ENCODE data around the gene DENND2A. TPM values are rescaled to one million over a fixed set of nuclear protein-coding genes. Genes with fewer than 3 reads are reported as not detected.

Gene DENND2A
- total and polyA plus RNA-seq, 2 experiments from 2014 or later = 6.7 to 8.4 TPM

- H3K27me3 ChIP-seq = peaks cover 6% of the 10 kb centered on the region
- TF ChIP-seq EZH2phosphoT487 (IDR thresholded peaks at IDR 0.05; ENCODE audit: low read depth, severe bottlenecking, unreplicated experiment) = no peak
- TF ChIP-seq EZH2 (IDR thresholded peaks at IDR 0.05; ENCODE audit: borderline replicate concordance) = no peak
- TF ChIP-seq, protein P1, sequence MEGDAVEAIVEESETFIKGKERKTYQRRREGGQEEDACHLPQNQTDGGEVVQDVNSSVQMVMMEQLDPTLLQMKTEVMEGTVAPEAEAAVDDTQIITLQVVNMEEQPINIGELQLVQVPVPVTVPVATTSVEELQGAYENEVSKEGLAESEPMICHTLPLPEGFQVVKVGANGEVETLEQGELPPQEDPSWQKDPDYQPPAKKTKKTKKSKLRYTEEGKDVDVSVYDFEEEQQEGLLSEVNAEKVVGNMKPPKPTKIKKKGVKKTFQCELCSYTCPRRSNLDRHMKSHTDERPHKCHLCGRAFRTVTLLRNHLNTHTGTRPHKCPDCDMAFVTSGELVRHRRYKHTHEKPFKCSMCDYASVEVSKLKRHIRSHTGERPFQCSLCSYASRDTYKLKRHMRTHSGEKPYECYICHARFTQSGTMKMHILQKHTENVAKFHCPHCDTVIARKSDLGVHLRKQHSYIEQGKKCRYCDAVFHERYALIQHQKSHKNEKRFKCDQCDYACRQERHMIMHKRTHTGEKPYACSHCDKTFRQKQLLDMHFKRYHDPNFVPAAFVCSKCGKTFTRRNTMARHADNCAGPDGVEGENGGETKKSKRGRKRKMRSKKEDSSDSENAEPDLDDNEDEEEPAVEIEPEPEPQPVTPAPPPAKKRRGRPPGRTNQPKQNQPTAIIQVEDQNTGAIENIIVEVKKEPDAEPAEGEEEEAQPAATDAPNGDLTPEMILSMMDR (IDR thresholded peaks at IDR 0.05; ENCODE audit: poor library complexity) = no peak
Measured at GRCh38 chr7:140639366-140640053, 1.1 kb downstream of the DENND2A start.

DNA sequence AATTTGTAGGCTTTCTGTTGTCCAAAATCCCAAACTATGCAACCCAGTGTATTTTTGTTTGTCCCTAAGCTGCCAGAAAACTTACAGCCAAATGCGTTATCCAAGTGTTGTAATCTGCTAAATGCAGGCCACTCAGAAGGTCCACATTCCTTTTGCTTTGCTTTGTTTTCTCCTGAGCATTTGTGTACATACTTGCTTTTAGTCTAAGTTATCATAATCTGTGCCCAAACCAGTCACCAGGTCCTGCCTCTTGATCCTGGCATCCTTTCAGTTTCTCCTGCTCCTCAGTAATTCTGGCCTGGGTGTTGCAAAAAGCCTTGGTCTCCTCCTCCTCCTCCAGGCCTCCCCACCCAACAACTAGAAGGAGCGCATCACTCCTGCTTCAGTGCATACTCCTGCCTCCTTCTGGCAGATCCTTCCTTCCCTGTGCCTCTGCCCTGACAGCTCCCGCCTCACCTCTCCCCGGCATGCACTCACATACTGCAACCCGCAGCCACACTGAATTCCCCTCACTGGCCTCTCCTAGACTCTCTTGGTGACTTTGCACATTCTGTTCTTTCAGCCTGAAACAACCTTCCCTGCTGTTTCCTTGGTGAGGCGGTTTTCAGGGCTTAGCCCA, 2.3 kb downstream of the DENND2A start:
- no peak overlapping the region for H3K4me3 ChIP-seq
- H3K4me1 ChIP-seq (ENCODE audit: insufficient read depth) = peaks cover 31% of the 10 kb centered on the region
- peaks cover 29% of the 10 kb centered on the region for H3K79me2 ChIP-seq
- no peak overlapping the region for H2AFZ ChIP-seq
- H3K9me2 ChIP-seq (replicated peaks; ENCODE audit: insufficient read depth) = no peaks in the 10 kb centered on the region
- no peak for TF ChIP-seq EZH2 (IDR thresholded peaks at IDR 0.05; ENCODE audit: borderline replicate concordance)
- TF ChIP-seq, protein P1 (IDR thresholded peaks at IDR 0.05; ENCODE audit: poor library complexity) = peak; percentile 21
- H4K20me1 ChIP-seq (ENCODE audit: insufficient read depth, poor library complexity, severe bottlenecking) = no peaks in the 10 kb centered on the region
- peak overlapping the region; percentile 72 for H3K27ac ChIP-seq
- H3K27me3 ChIP-seq = peaks cover 6% of the 10 kb centered on the region
- no peaks in the 10 kb centered on the region for H3K36me3 ChIP-seq (replicated peaks; ENCODE audit: insufficient read depth, low read depth)
- H3K9me3 ChIP-seq (ENCODE audit: low read depth) = no peaks in the 10 kb centered on the region
- DNase-seq (ENCODE audit: low spot score) = peak; percentile 32
- 68% methylated on average over 6 of the region's 6 CpGs for WGBS (ENCODE audit: low lambda C conversion rate, missing lambda C conversion rate)
- peak overlapping the region; percentile 99 for H3K4me2 ChIP-seq

More at GRCh38 chr7:140639366-140640053, 1.1 kb downstream of the DENND2A start:
- Histone ChIP-seq H3K9me3 (ENCODE audit: low read depth) (no peaks in the 10 kb centered on the region), H3K4me1 (ENCODE audit: insufficient read depth) (peaks cover 31% of the 10 kb centered on the region), H2AFZ (peak overlapping the region; percentile 87), H3K36me3 (replicated peaks; ENCODE audit: insufficient read depth, low read depth) (no peaks in the 10 kb centered on the region), H3K27ac (peak overlapping the region; percentile 72), H3K4me3 (peak overlapping the region; percentile 87), H3K4me2 (peak overlapping the region; percentile 99), H3K79me2 (peaks cover 17% of the 10 kb centered on the region), H3K9me2 (replicated peaks; ENCODE audit: insufficient read depth) (no peaks in the 10 kb centered on the region), H4K20me1 (ENCODE audit: insufficient read depth, poor library complexity, severe bottlenecking) (no peaks in the 10 kb centered on the region)
- WGBS (ENCODE audit: low lambda C conversion rate, missing lambda C conversion rate) = 39% methylated on average over 14 of the region's 15 CpGs
- DNase-seq (ENCODE audit: low spot score) = peak; percentile 63

- TF ChIP-seq, protein P1 (IDR thresholded peaks at IDR 0.05; ENCODE audit: poor library complexity) = no peak
- TF ChIP-seq EZH2 (IDR thresholded peaks at IDR 0.05; ENCODE audit: borderline replicate concordance) (no peak), EZH2phosphoT487 (IDR thresholded peaks at IDR 0.05; ENCODE audit: low read depth, severe bottlenecking, unreplicated experiment) (no peak)
- H3K4me3 ChIP-seq = no peak overlapping the region
- H3K27me3 ChIP-seq = peaks cover 6% of the 10 kb centered on the region
- DNase-seq (ENCODE audit: low spot score) = no peak
- WGBS (ENCODE audit: low lambda C conversion rate, missing lambda C conversion rate) = 73% methylated on average over 3 of the region's 3 CpGs
- H3K79me2 ChIP-seq = peaks cover 30% of the 10 kb centered on the region
- H4K20me1 ChIP-seq (ENCODE audit: insufficient read depth, poor library complexity, severe bottlenecking) = no peaks in the 10 kb centered on the region
- no peak overlapping the region for H3K27ac ChIP-seq
- H3K4me1 ChIP-seq (ENCODE audit: insufficient read depth) = peaks cover 31% of the 10 kb centered on the region
- H3K9me2 ChIP-seq (replicated peaks; ENCODE audit: insufficient read depth) = no peaks in the 10 kb centered on the region
- no peaks in the 10 kb centered on the region for H3K36me3 ChIP-seq (replicated peaks; ENCODE audit: insufficient read depth, low read depth)
- H3K9me3 ChIP-seq (ENCODE audit: low read depth) = no peaks in the 10 kb centered on the region
- H3K4me2 ChIP-seq = no peak overlapping the region
- H2AFZ ChIP-seq = no peak overlapping the region
Measured at GRCh38 chr7:140637400-140637799, 3.2 kb downstream of the DENND2A start.

All from hepatocyte (in vitro differentiated cells).